ENCODE data around the gene RPN2. TPM values are rescaled to one million over a fixed set of nuclear protein-coding genes. Genes with fewer than 3 reads are reported as not detected.

Gene RPN2
- total RNA-seq, 4 donors from 2014 or later = 95.2 to 116 (median 109) TPM

GRCh38 chr20:37243076-37243936 lies 64.2 kb downstream of the RPN2 start:
- DNase-seq = no peak
- Histone ChIP-seq H3K27ac (no peak overlapping the region), H3K4me3 (no peak overlapping the region), H3K27me3 (no peaks in the 10 kb centered on the region), H3K9me3 (no peaks in the 10 kb centered on the region), H3K4me1 (no peaks in the 10 kb centered on the region), H3K36me3 (peaks cover 0 to 58% (median 0%) of the 10 kb centered on the region in 3 donors)
- TF ChIP-seq CTCF (IDR thresholded peaks at IDR 0.05) (no peak), POLR2A (IDR thresholded peaks at IDR 0.05) (no peak)

DNA sequence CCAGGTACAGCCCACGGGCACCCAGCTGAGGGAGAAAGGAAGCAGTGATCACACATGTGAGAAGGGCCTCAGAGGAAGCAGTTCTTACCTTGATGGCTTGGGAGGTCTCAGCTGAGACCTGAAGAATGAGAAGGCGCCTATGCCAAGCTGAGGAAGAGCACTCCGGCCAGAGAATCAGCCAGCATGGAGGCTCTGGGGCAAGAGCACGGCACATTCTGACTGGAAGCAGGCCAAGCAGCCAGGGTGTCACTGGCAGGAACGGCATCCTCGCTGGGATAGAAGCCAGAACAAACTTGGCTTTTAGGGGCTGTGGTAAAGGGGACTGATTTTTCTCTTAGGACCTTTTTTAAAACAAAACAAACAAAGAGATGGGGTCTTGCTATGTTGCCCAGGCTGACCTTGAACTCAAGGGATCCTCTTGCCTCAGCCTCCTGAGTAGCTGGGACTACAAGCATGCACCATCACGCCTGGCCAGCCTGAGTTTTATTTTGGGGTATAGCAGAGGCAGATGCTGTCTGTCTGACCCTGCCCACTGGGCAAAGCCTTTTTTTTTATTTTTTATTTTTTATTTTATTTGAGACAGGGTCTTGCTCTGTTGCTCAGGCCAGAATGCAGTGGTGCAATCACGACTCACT lies 64.9 kb downstream of the RPN2 start:
- no peak overlapping the region for H3K27ac ChIP-seq
- H3K9me3 ChIP-seq = no peaks in the 10 kb centered on the region

GRCh38 chr20:37244572-37244957 lies 65.4 kb downstream of the RPN2 start:
- H3K9me3 ChIP-seq = no peaks in the 10 kb centered on the region
- H3K4me3 ChIP-seq = no peak overlapping the region
- H3K27ac ChIP-seq = no peak overlapping the region
- H3K36me3 ChIP-seq = peaks cover 0 to 46% (median 0%) of the 10 kb centered on the region in 3 donors
- H3K27me3 ChIP-seq = no peaks in the 10 kb centered on the region
- no peaks in the 10 kb centered on the region for H3K4me1 ChIP-seq
- no peak for TF ChIP-seq CTCF (IDR thresholded peaks at IDR 0.05)
- TF ChIP-seq POLR2A (IDR thresholded peaks at IDR 0.05) = no peak
- DNase-seq = no peak

More for the DNA sequence above, 64.9 kb downstream of the RPN2 start:
- H3K4me1 ChIP-seq = no peaks in the 10 kb centered on the region
- H3K36me3 ChIP-seq = peaks cover 0 to 51% (median 0%) of the 10 kb centered on the region in 3 donors
- no peak for DNase-seq
- H3K27me3 ChIP-seq = no peaks in the 10 kb centered on the region
- no peak overlapping the region for H3K4me3 ChIP-seq
- TF ChIP-seq CTCF (IDR thresholded peaks at IDR 0.05) = no peak
- TF ChIP-seq POLR2A (IDR thresholded peaks at IDR 0.05) = no peak

- no peaks in the 10 kb centered on the region for H3K9me3 ChIP-seq
- DNase-seq = no peak
- no peak overlapping the region for H3K27ac ChIP-seq
- TF ChIP-seq POLR2A (IDR thresholded peaks at IDR 0.05) (no peak), CTCF (IDR thresholded peaks at IDR 0.05) (no peak)
- no peak overlapping the region for H3K4me3 ChIP-seq
- H3K27me3 ChIP-seq = no peaks in the 10 kb centered on the region
- no peaks in the 10 kb centered on the region for H3K4me1 ChIP-seq
- peaks cover 0 to 36% (median 0%) of the 10 kb centered on the region in 3 donors for H3K36me3 ChIP-seq
Measured at GRCh38 chr20:37245216-37246150, 66.4 kb downstream of the RPN2 start.

DNA sequence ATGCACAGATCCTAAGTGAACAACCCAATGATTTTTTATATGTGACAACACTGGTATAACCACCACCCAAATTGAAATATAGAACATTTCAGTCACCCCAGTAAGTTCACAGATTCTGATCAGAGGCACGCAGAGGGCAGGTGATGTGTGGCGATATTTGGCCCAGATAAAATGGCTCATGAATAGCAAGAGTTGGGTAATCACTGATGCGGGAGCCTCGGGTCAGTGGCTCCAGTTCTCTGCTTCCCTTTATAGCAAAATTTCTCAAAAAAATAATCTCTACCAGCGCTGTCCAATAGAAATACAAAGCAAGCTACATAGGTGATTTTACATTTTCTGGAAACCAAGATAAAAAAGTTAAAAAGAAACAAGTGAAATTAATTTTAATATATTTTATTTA lies 67.6 kb downstream of the RPN2 start:
- Histone ChIP-seq H3K9me3 (no peaks in the 10 kb centered on the region), H3K27me3 (no peaks in the 10 kb centered on the region), H3K4me1 (no peaks in the 10 kb centered on the region), H3K27ac (no peak overlapping the region), H3K36me3 (peaks cover 0 to 24% (median 0%) of the 10 kb centered on the region in 3 donors), H3K4me3 (no peak overlapping the region)
- no peak for TF ChIP-seq POLR2A (IDR thresholded peaks at IDR 0.05)
- no peak for TF ChIP-seq CTCF (IDR thresholded peaks at IDR 0.05)
- no peak for DNase-seq

Data from Peyer's patch (tissue), 4 donors.